ENCODE results near the gene CTBP2. TPM values are rescaled to one million over a fixed set of nuclear protein-coding genes. Genes with fewer than 3 reads are reported as not detected.

CTBP2 gene
- total and polyA plus RNA-seq, 4 donors, result 3.4 to 59.2 (median 5.5) TPM

DNA sequence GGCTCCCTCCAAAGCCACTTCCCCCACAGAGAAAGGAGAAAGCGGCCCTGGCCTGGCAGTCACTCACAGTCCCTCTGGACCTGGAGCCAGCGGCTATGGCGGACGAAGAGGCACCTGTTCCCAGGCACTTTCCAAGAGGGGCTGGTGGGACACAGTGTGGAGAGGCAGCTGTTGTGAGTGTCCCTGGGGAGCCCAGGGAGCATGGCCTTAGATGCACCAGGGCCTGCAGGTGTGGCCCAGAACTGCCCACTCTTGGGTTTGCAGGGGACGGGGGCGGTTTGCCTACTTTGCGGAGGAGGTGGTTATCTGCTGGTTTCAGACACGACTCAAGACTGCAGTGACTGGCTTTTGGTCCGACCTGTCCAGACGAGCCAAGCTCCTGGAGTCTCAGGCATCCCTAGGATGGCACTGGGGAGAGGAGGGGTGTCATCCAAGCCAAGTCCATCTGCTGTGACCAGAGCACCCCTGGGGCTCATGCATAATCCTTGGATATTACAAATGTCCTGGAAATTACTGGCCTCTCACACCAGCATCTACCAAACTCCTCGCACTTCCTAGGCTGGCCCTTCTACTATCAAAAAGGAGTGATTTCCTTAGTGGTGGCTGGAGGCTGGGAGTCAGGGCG is 18.4 kb downstream of the CTBP2 start:
- H3K9ac ChIP-seq (ENCODE audit: low read depth in 1 of 2, low read length in 2 of 2), result no peak overlapping the region
- H3K4me3 ChIP-seq (ENCODE audit: low read depth in 1 of 3, low read length in 3 of 3), result no peak overlapping the region
- H3K9me3 ChIP-seq (ENCODE audit: control insufficient read depth in 4 of 4, low read length in 3 of 4), result no peaks in the 10 kb centered on the region
- DNase-seq (ENCODE audit: low spot score), result no peak
- H3K36me3 ChIP-seq (ENCODE audit: control insufficient read depth in 4 of 4, insufficient read depth in 3 of 4, low read depth in 1 of 4, low read length in 3 of 4), result no peaks in the 10 kb centered on the region
- 88% methylated on average over 12 of the region's 12 CpGs for WGBS
- peaks cover 0 to 3% (median 0%) of the 10 kb centered on the region in 4 donors for H3K27me3 ChIP-seq (ENCODE audit: control insufficient read depth in 4 of 4, insufficient read depth in 4 of 4, low read length in 3 of 4)
- no peak overlapping the region for H3K27ac ChIP-seq (ENCODE audit: low read depth in 1 of 2, low read length in 2 of 2)
- TF ChIP-seq EGR1 (IDR thresholded peaks at IDR 0.05; ENCODE audit: low read depth in 2 of 2) (no peak), YY1 (IDR thresholded peaks at IDR 0.05) (no peak), SP1 (IDR thresholded peaks at IDR 0.05) (no peak), RAD21 (IDR thresholded peaks at IDR 0.05) (no peak), JUND (IDR thresholded peaks at IDR 0.05) (no peak), GABPA (IDR thresholded peaks at IDR 0.05 in 1 of 2, conservative IDR thresholded peaks at IDR 0.05 in 1 of 2) (no peak), FOXA1 (IDR thresholded peaks at IDR 0.05) (no peak), MAX (IDR thresholded peaks at IDR 0.05) (no peak), ATF3 (IDR thresholded peaks at IDR 0.05) (no peak), NR2F2 (IDR thresholded peaks at IDR 0.05) (no peak), CTCF (IDR thresholded peaks at IDR 0.05; ENCODE audit: low read depth, low read length, missing input control) (no peak), RXRA (IDR thresholded peaks at IDR 0.05) (no peak), HNF4G (IDR thresholded peaks at IDR 0.05) (no peak), FOXA2 (IDR thresholded peaks at IDR 0.05) (no peak), HNF4A (conservative IDR thresholded peaks at IDR 0.05) (no peak), TAF1 (conservative IDR thresholded peaks at IDR 0.05) (no peak)
- TF ChIP-seq, protein P1, sequence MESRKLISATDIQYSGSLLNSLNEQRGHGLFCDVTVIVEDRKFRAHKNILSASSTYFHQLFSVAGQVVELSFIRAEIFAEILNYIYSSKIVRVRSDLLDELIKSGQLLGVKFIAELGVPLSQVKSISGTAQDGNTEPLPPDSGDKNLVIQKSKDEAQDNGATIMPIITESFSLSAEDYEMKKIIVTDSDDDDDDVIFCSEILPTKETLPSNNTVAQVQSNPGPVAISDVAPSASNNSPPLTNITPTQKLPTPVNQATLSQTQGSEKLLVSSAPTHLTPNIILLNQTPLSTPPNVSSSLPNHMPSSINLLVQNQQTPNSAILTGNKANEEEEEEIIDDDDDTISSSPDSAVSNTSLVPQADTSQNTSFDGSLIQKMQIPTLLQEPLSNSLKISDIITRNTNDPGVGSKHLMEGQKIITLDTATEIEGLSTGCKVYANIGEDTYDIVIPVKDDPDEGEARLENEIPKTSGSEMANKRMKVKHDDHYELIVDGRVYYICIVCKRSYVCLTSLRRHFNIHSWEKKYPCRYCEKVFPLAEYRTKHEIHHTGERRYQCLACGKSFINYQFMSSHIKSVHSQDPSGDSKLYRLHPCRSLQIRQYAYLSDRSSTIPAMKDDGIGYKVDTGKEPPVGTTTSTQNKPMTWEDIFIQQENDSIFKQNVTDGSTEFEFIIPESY (IDR thresholded peaks at IDR 0.05), result no peak
- TF ChIP-seq, protein P2, sequence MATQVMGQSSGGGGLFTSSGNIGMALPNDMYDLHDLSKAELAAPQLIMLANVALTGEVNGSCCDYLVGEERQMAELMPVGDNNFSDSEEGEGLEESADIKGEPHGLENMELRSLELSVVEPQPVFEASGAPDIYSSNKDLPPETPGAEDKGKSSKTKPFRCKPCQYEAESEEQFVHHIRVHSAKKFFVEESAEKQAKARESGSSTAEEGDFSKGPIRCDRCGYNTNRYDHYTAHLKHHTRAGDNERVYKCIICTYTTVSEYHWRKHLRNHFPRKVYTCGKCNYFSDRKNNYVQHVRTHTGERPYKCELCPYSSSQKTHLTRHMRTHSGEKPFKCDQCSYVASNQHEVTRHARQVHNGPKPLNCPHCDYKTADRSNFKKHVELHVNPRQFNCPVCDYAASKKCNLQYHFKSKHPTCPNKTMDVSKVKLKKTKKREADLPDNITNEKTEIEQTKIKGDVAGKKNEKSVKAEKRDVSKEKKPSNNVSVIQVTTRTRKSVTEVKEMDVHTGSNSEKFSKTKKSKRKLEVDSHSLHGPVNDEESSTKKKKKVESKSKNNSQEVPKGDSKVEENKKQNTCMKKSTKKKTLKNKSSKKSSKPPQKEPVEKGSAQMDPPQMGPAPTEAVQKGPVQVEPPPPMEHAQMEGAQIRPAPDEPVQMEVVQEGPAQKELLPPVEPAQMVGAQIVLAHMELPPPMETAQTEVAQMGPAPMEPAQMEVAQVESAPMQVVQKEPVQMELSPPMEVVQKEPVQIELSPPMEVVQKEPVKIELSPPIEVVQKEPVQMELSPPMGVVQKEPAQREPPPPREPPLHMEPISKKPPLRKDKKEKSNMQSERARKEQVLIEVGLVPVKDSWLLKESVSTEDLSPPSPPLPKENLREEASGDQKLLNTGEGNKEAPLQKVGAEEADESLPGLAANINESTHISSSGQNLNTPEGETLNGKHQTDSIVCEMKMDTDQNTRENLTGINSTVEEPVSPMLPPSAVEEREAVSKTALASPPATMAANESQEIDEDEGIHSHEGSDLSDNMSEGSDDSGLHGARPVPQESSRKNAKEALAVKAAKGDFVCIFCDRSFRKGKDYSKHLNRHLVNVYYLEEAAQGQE (IDR thresholded peaks at IDR 0.05), result no peak
- H3K4me1 ChIP-seq (ENCODE audit: control insufficient read depth in 4 of 4, insufficient read depth in 4 of 4, low read length in 3 of 4), result no peaks in the 10 kb centered on the region
